Measurements from ENCODE around the gene AEBP1.

DNA sequence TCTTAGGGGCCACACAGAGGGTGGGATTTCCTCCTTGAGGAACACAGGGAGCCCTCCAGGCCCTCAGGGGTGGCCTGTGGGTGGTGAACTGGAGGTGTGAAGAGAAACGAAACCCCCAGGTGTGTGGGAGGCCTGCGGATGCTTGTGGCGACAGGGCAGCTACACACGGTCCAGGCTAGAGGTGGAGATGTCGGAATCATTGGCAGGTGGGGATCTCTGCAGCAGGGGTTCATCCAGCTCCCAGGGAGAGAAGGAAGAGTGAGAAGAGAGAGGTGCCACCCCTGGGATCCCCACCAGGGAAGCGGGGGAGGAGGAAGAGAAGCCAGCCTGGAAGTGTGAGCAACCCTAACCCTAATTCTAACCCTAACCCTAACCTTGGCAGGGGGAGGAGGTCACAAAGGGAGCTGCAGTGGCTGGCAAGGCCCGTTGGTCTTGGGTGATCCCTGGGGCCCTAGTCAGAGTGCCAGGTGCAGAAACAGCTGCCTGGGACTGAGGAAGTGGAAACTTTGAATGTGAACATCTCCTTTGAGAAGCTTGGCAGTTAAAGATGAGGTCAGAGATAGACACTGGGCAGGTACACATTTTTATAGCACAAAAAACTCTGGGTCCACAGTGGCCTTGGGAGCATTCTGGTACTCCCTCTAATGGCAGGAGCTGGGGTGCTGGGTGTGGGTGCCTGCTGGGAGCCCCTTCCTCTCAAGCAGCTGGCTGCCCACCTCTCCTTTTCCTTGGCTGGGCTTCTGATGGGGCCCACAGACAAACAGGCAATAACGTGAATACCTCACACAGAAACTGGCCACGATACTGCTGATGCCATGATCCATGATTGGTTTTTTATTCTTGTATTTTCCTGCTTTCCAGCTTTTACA, 6.8 kb upstream of the AEBP1 start:
- TF ChIP-seq, protein P1, sequence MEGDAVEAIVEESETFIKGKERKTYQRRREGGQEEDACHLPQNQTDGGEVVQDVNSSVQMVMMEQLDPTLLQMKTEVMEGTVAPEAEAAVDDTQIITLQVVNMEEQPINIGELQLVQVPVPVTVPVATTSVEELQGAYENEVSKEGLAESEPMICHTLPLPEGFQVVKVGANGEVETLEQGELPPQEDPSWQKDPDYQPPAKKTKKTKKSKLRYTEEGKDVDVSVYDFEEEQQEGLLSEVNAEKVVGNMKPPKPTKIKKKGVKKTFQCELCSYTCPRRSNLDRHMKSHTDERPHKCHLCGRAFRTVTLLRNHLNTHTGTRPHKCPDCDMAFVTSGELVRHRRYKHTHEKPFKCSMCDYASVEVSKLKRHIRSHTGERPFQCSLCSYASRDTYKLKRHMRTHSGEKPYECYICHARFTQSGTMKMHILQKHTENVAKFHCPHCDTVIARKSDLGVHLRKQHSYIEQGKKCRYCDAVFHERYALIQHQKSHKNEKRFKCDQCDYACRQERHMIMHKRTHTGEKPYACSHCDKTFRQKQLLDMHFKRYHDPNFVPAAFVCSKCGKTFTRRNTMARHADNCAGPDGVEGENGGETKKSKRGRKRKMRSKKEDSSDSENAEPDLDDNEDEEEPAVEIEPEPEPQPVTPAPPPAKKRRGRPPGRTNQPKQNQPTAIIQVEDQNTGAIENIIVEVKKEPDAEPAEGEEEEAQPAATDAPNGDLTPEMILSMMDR (conservative IDR thresholded peaks at IDR 0.05; ENCODE audit: low read depth, low read length) = no peak
- TF ChIP-seq USF2 (IDR thresholded peaks at IDR 0.05; ENCODE audit: low read depth, low read length) = no peak
- no peak for TF ChIP-seq FOS (IDR thresholded peaks at IDR 0.05; ENCODE audit: low read depth, low read length)
- TF ChIP-seq, protein P2, sequence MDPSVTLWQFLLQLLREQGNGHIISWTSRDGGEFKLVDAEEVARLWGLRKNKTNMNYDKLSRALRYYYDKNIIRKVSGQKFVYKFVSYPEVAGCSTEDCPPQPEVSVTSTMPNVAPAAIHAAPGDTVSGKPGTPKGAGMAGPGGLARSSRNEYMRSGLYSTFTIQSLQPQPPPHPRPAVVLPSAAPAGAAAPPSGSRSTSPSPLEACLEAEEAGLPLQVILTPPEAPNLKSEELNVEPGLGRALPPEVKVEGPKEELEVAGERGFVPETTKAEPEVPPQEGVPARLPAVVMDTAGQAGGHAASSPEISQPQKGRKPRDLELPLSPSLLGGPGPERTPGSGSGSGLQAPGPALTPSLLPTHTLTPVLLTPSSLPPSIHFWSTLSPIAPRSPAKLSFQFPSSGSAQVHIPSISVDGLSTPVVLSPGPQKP (IDR thresholded peaks at IDR 0.05; ENCODE audit: borderline replicate concordance, low read depth, low read length) = no peak
- no peak for TF ChIP-seq POLR2A (IDR thresholded peaks at IDR 0.05; ENCODE audit: low read depth, low read length)
- no peak for TF ChIP-seq MXI1 (IDR thresholded peaks at IDR 0.05; ENCODE audit: borderline replicate concordance, low read depth, low read length)
